K562 (cell line): ENCODE results near the gene SLC2A9. TPM values are rescaled to one million over a fixed set of nuclear protein-coding genes. Genes with fewer than 3 reads are reported as not detected.

ENCODE experiments used
- CHD7 ChIP-seq: fragments of 200-600 bp; sonication (generic); IDR thresholded peaks from one replicate; pipeline ENCODE4 v1.6.1; 2012; ENCODE audit warnings: mild to moderate bottlenecking, low read depth, low read length, inconsistent platforms
- polyA plus RNA-seq, 8 experiments: library from polyadenylated mRNA; depleted of rRNA in 4 of 8; stranded (reverse) in 5 of 8; unstranded in 3 of 8; fragments of >200 nt; fragmentation: Nextera tagmentation in 2 of 8; fragmentation: Illumina TruSeq in 1 of 8; extraction: Ambion mirVana in 2 of 8; extraction: Trizol in 1 of 8; gene quantifications; 2 replicates each; pipeline versions ENCODE4 v1.2.1 to v1.2.3, GENCODE V29; 2011 to 2014; ENCODE audit warnings: inconsistent platforms in 1 of 8, missing spikeins in 1 of 8
- total RNA-seq, 7 experiments: library from RNA; depleted of rRNA in 6 of 7; stranded (reverse); fragments of >200 nt in 6 of 7; fragmentation: Illumina TruSeq in 2 of 7; extraction: Trizol in 2 of 7; gene quantifications; 2 replicates each; pipeline versions ENCODE4 v1.2.1 to v1.2.3, GENCODE V29; 2011 to 2021; ENCODE audit warnings: low replicate concordance in 1 of 7

Gene SLC2A9
- total and polyA plus RNA-seq, 9 of the 15 experiments (the other 6 are each of a cell fraction or from before 2014, with no cell fraction given), result 0.15 to 1.9 (median 0.76) TPM

- TF ChIP-seq CHD7, result no peak
Measured at GRCh38 chr4:10005632-10006031, 15.7 kb downstream of the SLC2A9 start (continued).
